ENCODE results near the gene ZNFX1.
A peak's percentile ranks its signal among the peaks of the same experiment; 100 is the strongest.

The ZNFX1 gene

GRCh38 chr20:49318430-49319207 is 40.8 kb upstream of the ZNFX1 start:
- peak overlapping the region; percentile 24; the same call in 1 of the 2 replicates for H3K9ac ChIP-seq (ENCODE audit: low read depth, low read length)
- peaks cover 22% of the 10 kb centered on the region for H3K4me1 ChIP-seq (ENCODE audit: insufficient read depth, low read length)
- peak overlapping the region; percentile 65 for H2AFZ ChIP-seq (ENCODE audit: low read depth, low read length)
- peak overlapping the region in 1 of 2 experiments; percentile 54; a peak in 2 of 4 replicates for H3K4me3 ChIP-seq (ENCODE audit: low read depth in 1 of 2, low read length in 2 of 2)
- no peaks in the 10 kb centered on the region for H3K79me2 ChIP-seq (ENCODE audit: insufficient read depth, low read length)
- TF ChIP-seq CTCF (IDR thresholded peaks at IDR 0.05; ENCODE audit: borderline replicate concordance, extremely low read depth, low read length, poor library complexity, severe bottlenecking) (no peak), EZH2 (IDR thresholded peaks at IDR 0.05; ENCODE audit: borderline replicate concordance, low read depth, low read length, severe bottlenecking) (peak; percentile 82)
- H3K27ac ChIP-seq (ENCODE audit: low read length): no peak overlapping the region
- DNase-seq (peak; percentile 59), ATAC-seq (ENCODE audit: insufficient read depth, low read depth) (peak; percentile 57)
- no peaks in the 10 kb centered on the region for H3K9me3 ChIP-seq (ENCODE audit: insufficient read depth, low read length, severe bottlenecking)
- H3K4me2 ChIP-seq (ENCODE audit: insufficient read depth, low read length): peak overlapping the region; percentile 73
- no peaks in the 10 kb centered on the region for H4K20me1 ChIP-seq (ENCODE audit: insufficient read depth, low read length)
- peaks cover 47% of the 10 kb centered on the region for H3K27me3 ChIP-seq (ENCODE audit: insufficient read depth, low read length, poor library complexity)
- no peaks in the 10 kb centered on the region for H3K36me3 ChIP-seq (ENCODE audit: insufficient read depth, low read length)

- TF ChIP-seq EZH2 (IDR thresholded peaks at IDR 0.05; ENCODE audit: borderline replicate concordance, low read depth, low read length, severe bottlenecking) (peak; percentile 40), CTCF (IDR thresholded peaks at IDR 0.05; ENCODE audit: borderline replicate concordance, extremely low read depth, low read length, poor library complexity, severe bottlenecking) (no peak)
- 0 out of 2 replicates have a peak overlapping the region, but pooled peaks have one; percentile 73 for H3K4me2 ChIP-seq (ENCODE audit: insufficient read depth, low read length)
- H3K4me1 ChIP-seq (ENCODE audit: insufficient read depth, low read length): peaks cover 16% of the 10 kb centered on the region
These were observed 40.2 kb upstream of the ZNFX1 start for GRCh38 chr20:49318091-49318429.

GRCh38 chr20:49316704-49317103 is 38.8 kb upstream of the ZNFX1 start:
- Histone ChIP-seq H3K9ac (ENCODE audit: low read depth, low read length) (no peak overlapping the region), H3K4me3 (ENCODE audit: low read depth in 1 of 2, low read length in 2 of 2) (no peak overlapping the region), H3K9me3 (ENCODE audit: insufficient read depth, low read length, severe bottlenecking) (no peaks in the 10 kb centered on the region), H3K36me3 (ENCODE audit: insufficient read depth, low read length) (no peaks in the 10 kb centered on the region), H3K27ac (ENCODE audit: low read length) (no peak overlapping the region), H2AFZ (ENCODE audit: low read depth, low read length) (no peak overlapping the region), H4K20me1 (ENCODE audit: insufficient read depth, low read length) (no peaks in the 10 kb centered on the region), H3K27me3 (ENCODE audit: insufficient read depth, low read length, poor library complexity) (peaks cover 47% of the 10 kb centered on the region), H3K4me2 (ENCODE audit: insufficient read depth, low read length) (no peak overlapping the region), H3K4me1 (ENCODE audit: insufficient read depth, low read length) (peaks cover 14% of the 10 kb centered on the region), H3K79me2 (ENCODE audit: insufficient read depth, low read length) (no peaks in the 10 kb centered on the region)
- ATAC-seq (ENCODE audit: insufficient read depth, low read depth) (no peak), DNase-seq (no peak)
- TF ChIP-seq EZH2 (IDR thresholded peaks at IDR 0.05; ENCODE audit: borderline replicate concordance, low read depth, low read length, severe bottlenecking) (no peak), CTCF (IDR thresholded peaks at IDR 0.05; ENCODE audit: borderline replicate concordance, extremely low read depth, low read length, poor library complexity, severe bottlenecking) (no peak)

More at GRCh38 chr20:49318091-49318429, 40.2 kb upstream of the ZNFX1 start:
- no peak overlapping the region for H3K27ac ChIP-seq (ENCODE audit: low read length)
- no peak for ATAC-seq (ENCODE audit: insufficient read depth, low read depth)
- no peak for DNase-seq
- no peaks in the 10 kb centered on the region for H4K20me1 ChIP-seq (ENCODE audit: insufficient read depth, low read length)
- H3K79me2 ChIP-seq (ENCODE audit: insufficient read depth, low read length): no peaks in the 10 kb centered on the region
- H3K9ac ChIP-seq (ENCODE audit: low read depth, low read length): no peak overlapping the region
- H3K9me3 ChIP-seq (ENCODE audit: insufficient read depth, low read length, severe bottlenecking): no peaks in the 10 kb centered on the region
- H3K27me3 ChIP-seq (ENCODE audit: insufficient read depth, low read length, poor library complexity): peaks cover 47% of the 10 kb centered on the region
- no peak overlapping the region for H2AFZ ChIP-seq (ENCODE audit: low read depth, low read length)
- H3K4me3 ChIP-seq (ENCODE audit: low read depth in 1 of 2, low read length in 2 of 2): no peak overlapping the region
- no peaks in the 10 kb centered on the region for H3K36me3 ChIP-seq (ENCODE audit: insufficient read depth, low read length)
